IPS-20b (cell line): ENCODE data around the gene SEPTIN12.

Experiments used
- H3K27ac ChIP-seq: one replicate; pipeline ENCODE4 v1.5.1; 2013; ENCODE audit warnings: low read length
- H3K27me3 ChIP-seq: 2 replicates; pipeline ENCODE4 v1.6.1; 2013; ENCODE audit warnings: mild to moderate bottlenecking, low read length, inconsistent platforms; ENCODE audit not compliant: insufficient read depth
- H3K36me3 ChIP-seq: 2 replicates; pipeline ENCODE4 v1.6.1; 2013; ENCODE audit warnings: low read depth, mild to moderate bottlenecking, inconsistent platforms, low read length, moderate library complexity; ENCODE audit not compliant: insufficient read depth
- H3K4me1 ChIP-seq: 2 replicates; pipeline ENCODE4 v1.6.1; 2013; ENCODE audit warnings: mild to moderate bottlenecking, control low read depth, inconsistent platforms, low read length, moderate library complexity; ENCODE audit not compliant: insufficient read depth
- H3K4me3 ChIP-seq: 2 replicates; pipeline ENCODE4 v1.5.1; 2013; ENCODE audit warnings: mild to moderate bottlenecking, low read length, inconsistent platforms
- H3K9ac ChIP-seq: 2 replicates; pipeline ENCODE4 v1.6.1; 2013; ENCODE audit warnings: low read depth, mild to moderate bottlenecking, inconsistent platforms, low read length, moderate library complexity
- H3K9me3 ChIP-seq: 2 replicates; pipeline ENCODE4 v1.6.1; 2013; ENCODE audit warnings: mild to moderate bottlenecking, low read depth, low read length, inconsistent platforms; ENCODE audit not compliant: insufficient read depth

SEPTIN12 gene

DNA sequence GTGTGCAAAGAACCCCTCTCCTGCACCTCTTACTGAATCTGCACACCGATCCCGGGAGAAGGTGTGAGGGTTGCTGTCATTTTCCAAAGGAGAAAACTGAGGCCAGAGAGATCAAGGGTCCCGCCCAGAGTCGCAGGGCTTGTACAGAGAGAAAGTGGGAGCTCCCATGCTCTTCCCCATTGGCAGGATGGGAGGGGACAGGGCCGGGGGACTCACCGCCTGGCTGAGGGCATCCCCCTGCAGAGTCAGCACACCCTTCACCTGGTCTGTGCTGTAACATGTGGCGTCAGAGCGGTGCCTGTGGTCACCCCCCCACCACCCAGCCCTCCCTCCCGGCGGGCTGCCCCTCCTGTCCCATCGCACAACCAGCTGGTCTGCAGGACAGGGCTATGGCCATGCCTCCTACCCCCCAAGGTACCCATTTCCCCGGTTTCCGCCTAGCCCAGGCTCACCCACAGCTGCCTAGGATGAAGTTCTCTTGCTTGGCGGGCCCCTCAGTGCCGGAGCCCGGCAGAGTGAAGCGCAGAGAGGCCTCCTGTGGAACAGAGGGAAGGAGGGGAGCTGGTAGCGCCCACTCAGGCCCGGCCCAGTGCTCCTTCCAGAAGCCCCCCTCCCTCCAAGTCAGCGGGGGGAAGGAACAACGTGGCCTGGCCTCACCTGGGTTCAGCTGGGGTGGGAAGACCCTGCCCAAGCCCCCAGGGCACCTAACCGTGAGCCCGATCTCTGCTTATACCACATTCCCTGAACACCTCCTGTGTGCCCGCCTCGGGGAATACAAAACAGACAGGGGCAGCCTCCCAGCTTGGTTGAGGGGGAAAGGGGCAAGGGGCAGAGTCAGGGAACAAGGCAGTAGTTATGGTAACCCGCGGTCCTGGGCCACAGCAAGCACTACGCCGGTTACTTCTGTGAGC, 13.2 kb upstream of the SEPTIN12 start:
- no peak overlapping the region for H3K27ac ChIP-seq

GRCh38 chr16:4800290-4801041, 12.3 kb upstream of the SEPTIN12 start:
- Histone ChIP-seq H3K9ac (no peak overlapping the region), H3K36me3 (peaks cover 25% of the 10 kb centered on the region), H3K9me3 (no peaks in the 10 kb centered on the region), H3K4me3 (peak overlapping the region; percentile 72; the same call in 1 of the 2 replicates), H3K4me1 (peaks cover 13% of the 10 kb centered on the region), H3K27me3 (no peaks in the 10 kb centered on the region), H3K27ac (no peak overlapping the region)

More for the DNA sequence above, 13.2 kb upstream of the SEPTIN12 start:
- peak overlapping the region; percentile 72 for H3K4me3 ChIP-seq
- peaks cover 30% of the 10 kb centered on the region for H3K36me3 ChIP-seq
- no peaks in the 10 kb centered on the region for H3K27me3 ChIP-seq
- H3K9ac ChIP-seq = peak overlapping the region; percentile 64
- no peaks in the 10 kb centered on the region for H3K9me3 ChIP-seq
- peaks cover 13% of the 10 kb centered on the region for H3K4me1 ChIP-seq

DNA sequence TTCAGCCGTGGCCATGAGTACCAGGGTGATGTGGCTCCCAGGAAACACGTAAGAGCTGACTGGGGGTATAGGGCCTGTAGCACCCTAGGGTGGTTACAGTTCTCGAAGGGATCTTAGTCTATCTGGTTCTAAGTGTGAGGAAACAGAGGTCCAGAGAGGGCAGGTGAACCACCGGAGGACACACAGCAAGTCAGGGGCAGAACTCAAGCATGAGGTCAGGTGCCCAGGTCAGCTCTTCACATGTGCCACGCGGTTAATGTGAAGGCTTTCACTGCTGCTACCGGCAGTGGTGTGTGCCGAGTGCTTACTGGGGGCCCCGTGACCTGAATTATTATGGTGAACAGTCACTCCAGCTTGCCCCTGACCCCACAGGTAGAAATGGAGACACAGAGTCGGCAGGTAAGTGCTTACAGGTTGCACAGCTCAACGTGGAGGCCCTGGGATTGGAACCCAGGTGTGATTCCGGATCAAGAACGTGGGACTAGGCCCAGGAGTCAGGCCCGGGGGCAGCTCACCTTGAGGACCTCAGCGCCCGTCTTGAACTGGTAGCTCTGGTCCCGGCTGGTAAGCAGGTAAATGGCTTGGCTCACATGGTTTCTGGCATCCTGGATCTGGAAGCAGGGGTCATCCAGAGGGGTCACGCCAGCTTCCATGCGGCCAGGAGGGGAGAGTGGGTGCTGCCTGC, 11.2 kb upstream of the SEPTIN12 start:
- H3K9ac ChIP-seq = no peak overlapping the region
- H3K4me1 ChIP-seq = peaks cover 13% of the 10 kb centered on the region
- H3K27me3 ChIP-seq = no peaks in the 10 kb centered on the region
- no peak overlapping the region for H3K4me3 ChIP-seq
- H3K27ac ChIP-seq = no peak overlapping the region
- no peaks in the 10 kb centered on the region for H3K9me3 ChIP-seq
- H3K36me3 ChIP-seq = peaks cover 13% of the 10 kb centered on the region; the same call in 1 of the 2 replicates

- Histone ChIP-seq H3K4me1 (peaks cover 9% of the 10 kb centered on the region), H3K27me3 (no peaks in the 10 kb centered on the region), H3K9ac (no peak overlapping the region), H3K27ac (no peak overlapping the region), H3K36me3 (peaks cover 11% of the 10 kb centered on the region; the same call in 1 of the 2 replicates), H3K9me3 (no peaks in the 10 kb centered on the region), H3K4me3 (no peak overlapping the region)
Observed at GRCh38 chr16:4798456-4798855, 10.3 kb upstream of the SEPTIN12 start.

- Histone ChIP-seq H3K4me1 (peaks cover 5% of the 10 kb centered on the region), H3K27ac (no peak overlapping the region), H3K4me3 (no peak overlapping the region), H3K9ac (no peak overlapping the region), H3K27me3 (no peaks in the 10 kb centered on the region), H3K36me3 (peaks cover 11% of the 10 kb centered on the region; the same call in 1 of the 2 replicates), H3K9me3 (no peaks in the 10 kb centered on the region)
Observed at GRCh38 chr16:4797805-4798252, 9.7 kb upstream of the SEPTIN12 start.

GRCh38 chr16:4796982-4797804, 9.0 kb upstream of the SEPTIN12 start:
- no peak overlapping the region for H3K4me3 ChIP-seq
- H3K27me3 ChIP-seq = no peaks in the 10 kb centered on the region
- peaks cover 11% of the 10 kb centered on the region; the same call in 1 of the 2 replicates for H3K36me3 ChIP-seq
- no peak overlapping the region for H3K27ac ChIP-seq
- peaks cover 5% of the 10 kb centered on the region for H3K4me1 ChIP-seq
- H3K9me3 ChIP-seq = no peaks in the 10 kb centered on the region
- H3K9ac ChIP-seq = no peak overlapping the region

GRCh38 chr16:4795828-4796572, 7.9 kb upstream of the SEPTIN12 start:
- Histone ChIP-seq H3K4me3 (no peak overlapping the region), H3K4me1 (peaks cover 2% of the 10 kb centered on the region), H3K36me3 (peaks cover 11% of the 10 kb centered on the region; the same call in 1 of the 2 replicates), H3K27ac (no peak overlapping the region), H3K9ac (no peak overlapping the region), H3K27me3 (no peaks in the 10 kb centered on the region), H3K9me3 (no peaks in the 10 kb centered on the region)

GRCh38 chr16:4795181-4795827, 7.2 kb upstream of the SEPTIN12 start, which contains the start of gene SMIM22:
Gene SMIM22, plus strand, starts transcription at chr16:4795369. Its CDS starts 366 bp downstream, at chr16:4795735.
- Histone ChIP-seq H3K9ac (no peak within 1 kb of the TSS), H3K36me3 (peaks cover 11% of the 10 kb centered on the region; the same call in 1 of the 2 replicates), H3K4me1 (no peaks in the 10 kb centered on the region), H3K27me3 (no peaks in the 10 kb centered on the region), H3K27ac (no peak within 1 kb of the TSS), H3K9me3 (no peaks in the 10 kb centered on the region), H3K4me3 (no peak within 1 kb of the TSS)

- Histone ChIP-seq H3K4me1 (peaks cover 6% of the 10 kb centered on the region), H3K27ac (no peak overlapping the region), H3K27me3 (no peaks in the 10 kb centered on the region), H3K4me3 (no peak overlapping the region), H3K36me3 (peaks cover 4% of the 10 kb centered on the region; the same call in 1 of the 2 replicates), H3K9me3 (no peaks in the 10 kb centered on the region), H3K9ac (no peak overlapping the region)
Observed at GRCh38 chr16:4792951-4793513, 4.9 kb upstream of the SEPTIN12 start.

DNA sequence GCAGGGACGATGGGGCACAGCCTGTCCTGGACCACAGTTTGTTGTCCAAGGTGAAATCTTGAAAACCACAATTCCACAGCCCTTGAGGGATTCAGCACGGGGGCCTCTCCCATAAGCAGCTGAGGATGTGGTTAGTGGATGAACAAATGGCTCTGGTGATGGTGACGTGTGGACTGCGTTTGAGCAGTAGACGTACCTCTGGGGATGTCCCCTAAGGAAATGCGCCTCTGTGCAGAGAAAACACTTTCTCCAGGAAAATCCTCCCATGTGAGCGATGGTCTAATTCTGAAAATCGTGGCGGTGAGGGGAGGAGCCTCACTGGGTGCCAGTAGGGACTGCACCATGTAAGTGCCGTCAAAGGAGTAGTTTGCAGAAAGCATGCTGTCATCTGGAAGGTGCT, 2.7 kb upstream of the SEPTIN12 start:
- peaks cover 8% of the 10 kb centered on the region for H3K4me1 ChIP-seq
- H3K9ac ChIP-seq = no peak overlapping the region
- H3K27ac ChIP-seq = no peak overlapping the region
- H3K4me3 ChIP-seq = no peak overlapping the region
- no peaks in the 10 kb centered on the region for H3K9me3 ChIP-seq
- no peaks in the 10 kb centered on the region for H3K27me3 ChIP-seq
- H3K36me3 ChIP-seq = no peaks in the 10 kb centered on the region
